GM12892 (cell line): ENCODE data around the gene PPM1H.
"Not testable (repeated sequence)": the region's sequence is repeated elsewhere in the genome, so short reads cannot be mapped to it uniquely, and the experiment has no call there.

Experiments used
- DNase-seq: peaks from one replicate; pipeline ENCODE4 v3.0.0; 2011; ENCODE audit not compliant: insufficient read length
- FAIRE-seq: peaks from 2 replicates; lab custom pipeline; 2011; peaks lifted over from hg19 to GRCh38; lab: Jason Lieb, UNC
- POLR2A ChIP-seq: IDR thresholded peaks from 2 replicates; pipeline ENCODE4 v1.6.1; 2011; ENCODE audit warnings: low read depth, low read length, control low read depth
- POLR2AphosphoS5 ChIP-seq: IDR thresholded peaks from 2 replicates; pipeline ENCODE4 v1.6.1; 2011; ENCODE audit warnings: low read depth, low read length, control low read depth
- TAF1 ChIP-seq: IDR thresholded peaks from 2 replicates; pipeline ENCODE4 v1.6.1; 2011; ENCODE audit warnings: low read depth, mild to moderate bottlenecking, control low read depth, low read length, borderline replicate concordance

The PPM1H gene

GRCh38 chr12:62839869-62840660 is 94.9 kb downstream of the PPM1H start:
- DNase-seq (no peak), FAIRE-seq (no peak)
- no peak for TF ChIP-seq TAF1
- TF ChIP-seq POLR2AphosphoS5 = no peak
- no peak for TF ChIP-seq POLR2A

GRCh38 chr12:62834971-62835547 is 99.9 kb downstream of the PPM1H start:
- DNase-seq (no peak), FAIRE-seq (peak; percentile 53)
- no peak for TF ChIP-seq TAF1
- TF ChIP-seq POLR2A = no peak
- no peak for TF ChIP-seq POLR2AphosphoS5

DNA sequence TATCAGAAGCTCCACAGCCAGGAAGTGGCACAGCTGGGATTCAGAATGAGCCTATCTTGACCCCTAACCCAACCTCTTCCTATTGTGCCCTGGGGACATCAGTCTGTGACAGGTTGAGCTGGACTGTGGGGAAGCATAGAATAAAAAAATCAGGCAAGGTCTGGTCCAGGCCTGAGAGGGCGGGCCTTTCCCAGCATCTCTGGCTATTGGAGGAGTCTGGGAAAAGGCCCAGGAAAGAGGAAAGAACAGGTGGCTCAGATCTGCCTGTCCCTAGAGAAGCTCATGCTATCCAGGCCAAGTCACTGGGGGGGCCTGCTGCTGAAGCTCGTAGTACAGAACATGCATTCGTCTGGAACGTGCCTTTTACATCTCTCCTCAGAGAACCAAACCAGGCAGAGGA is 100.5 kb downstream of the PPM1H start:
- FAIRE-seq (no peak), DNase-seq (no peak)
- no peak for TF ChIP-seq TAF1
- no peak for TF ChIP-seq POLR2AphosphoS5
- no peak for TF ChIP-seq POLR2A

GRCh38 chr12:62833634-62834033 is 101.3 kb downstream of the PPM1H start:
- DNase-seq (no peak), FAIRE-seq (no peak)
- TF ChIP-seq POLR2A (no peak), POLR2AphosphoS5 (no peak), TAF1 (no peak)

- no peak for FAIRE-seq
- TF ChIP-seq POLR2AphosphoS5 (no peak), TAF1 (no peak), POLR2A (no peak)
These were observed 102.4 kb downstream of the PPM1H start for GRCh38 chr12:62832558-62832957.

DNA sequence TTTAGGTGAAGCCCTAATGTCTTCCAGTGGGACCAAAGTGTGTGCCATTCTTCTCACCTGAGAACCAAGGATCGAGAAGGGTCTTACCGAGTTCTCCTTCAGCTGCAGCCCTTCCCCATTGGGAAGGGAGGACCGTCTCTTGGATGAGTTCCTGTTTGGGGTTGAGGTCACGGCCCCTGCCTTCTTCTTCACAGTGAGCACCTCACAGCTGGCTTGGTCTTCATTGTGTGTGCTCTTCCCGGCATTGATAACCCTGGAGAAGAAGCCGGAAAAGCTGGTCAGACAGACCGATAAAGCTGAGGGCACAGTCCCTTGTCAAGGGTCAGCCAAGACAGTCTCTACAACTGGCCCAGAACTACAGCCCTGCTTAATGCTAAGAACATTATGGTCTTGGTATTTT is 102.9 kb downstream of the PPM1H start:
- no peak for FAIRE-seq
- DNase-seq = no peak
- TF ChIP-seq POLR2AphosphoS5 (no peak), POLR2A (no peak), TAF1 (no peak)

More at GRCh38 chr12:62832558-62832957, 102.4 kb downstream of the PPM1H start:
- no peak for DNase-seq

DNA sequence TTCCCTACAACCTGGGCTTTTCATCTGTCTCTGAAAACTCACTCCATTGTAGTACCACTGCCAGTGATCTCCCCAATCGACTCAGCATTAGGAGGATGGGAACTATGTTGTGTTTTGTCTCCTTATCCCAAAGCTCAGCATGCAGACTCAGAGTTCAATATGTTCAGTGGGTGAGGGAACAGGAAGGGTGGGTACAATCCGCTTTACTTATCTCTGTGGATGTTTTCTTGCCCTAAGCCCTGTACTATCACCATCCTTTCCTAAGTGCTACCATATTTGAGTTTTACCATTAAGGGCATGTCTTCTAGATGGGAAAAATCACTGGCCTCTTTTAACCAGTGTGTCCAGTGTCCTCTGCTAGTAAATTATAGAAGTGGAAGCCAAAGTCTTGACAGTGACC is 107.1 kb downstream of the PPM1H start:
- no peak for FAIRE-seq
- no peak for DNase-seq
- no peak for TF ChIP-seq TAF1

GRCh38 chr12:62827042-62827441 is 107.9 kb downstream of the PPM1H start:
- no peak for TF ChIP-seq POLR2A
- FAIRE-seq = no peak
- DNase-seq = no peak

DNA sequence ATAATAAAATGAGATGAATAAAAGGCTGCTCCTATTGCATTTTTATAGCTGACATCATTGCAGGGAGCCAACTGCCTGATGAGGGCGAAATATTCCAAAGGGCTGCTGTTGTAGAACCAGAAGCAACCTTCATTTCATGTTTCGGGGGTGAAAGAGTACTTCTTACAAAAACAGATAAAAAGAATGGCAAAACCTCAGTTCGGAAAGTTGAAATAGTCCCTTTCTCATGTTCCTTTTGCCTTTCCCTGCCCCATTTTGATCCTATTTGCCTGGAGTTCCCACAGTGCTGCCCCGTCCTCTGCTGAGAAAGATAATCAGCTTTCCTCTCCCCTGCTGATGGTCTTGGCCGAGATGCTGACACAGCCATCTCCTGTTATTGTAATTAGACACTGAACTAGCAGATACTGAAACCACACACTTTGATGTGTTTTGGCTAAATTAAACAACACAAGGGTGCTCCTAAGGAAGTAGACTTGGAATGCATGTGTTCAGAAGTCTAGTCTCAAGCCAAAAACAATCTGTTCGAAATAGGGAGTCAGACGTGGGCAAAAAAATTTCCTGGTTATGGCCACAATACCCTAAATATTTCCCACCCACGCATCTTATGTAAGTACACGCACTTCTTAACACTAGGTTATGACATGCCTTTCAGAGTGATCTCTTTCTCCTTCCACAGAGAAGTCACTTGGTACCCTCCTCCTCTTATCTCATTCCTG is 117.2 kb downstream of the PPM1H start:
- DNase-seq (no peak), FAIRE-seq (no peak)
- TF ChIP-seq POLR2A (no peak), TAF1 (no peak), POLR2AphosphoS5 (no peak)

DNA sequence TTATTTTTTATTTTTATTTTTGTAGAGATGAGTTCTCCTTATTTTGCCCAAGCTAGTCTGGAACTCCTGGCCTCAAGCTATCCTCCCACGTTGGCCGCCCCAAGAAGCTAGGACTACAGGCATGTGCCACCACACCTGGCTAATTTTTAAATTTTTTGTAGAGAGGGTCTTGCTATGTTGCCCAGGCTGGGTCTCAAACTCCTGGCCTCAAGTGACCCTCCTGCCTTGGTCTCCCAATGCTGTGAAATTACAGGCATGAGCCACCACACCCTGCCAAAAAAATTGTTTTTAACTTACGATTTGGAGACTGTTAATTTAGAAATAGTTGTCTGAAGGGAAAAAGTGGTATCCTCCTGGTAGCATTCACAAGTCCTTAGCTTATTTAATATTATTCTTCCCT is 120.7 kb downstream of the PPM1H start:
- FAIRE-seq (no peak), DNase-seq (no peak)
- TF ChIP-seq TAF1 = no peak

DNA sequence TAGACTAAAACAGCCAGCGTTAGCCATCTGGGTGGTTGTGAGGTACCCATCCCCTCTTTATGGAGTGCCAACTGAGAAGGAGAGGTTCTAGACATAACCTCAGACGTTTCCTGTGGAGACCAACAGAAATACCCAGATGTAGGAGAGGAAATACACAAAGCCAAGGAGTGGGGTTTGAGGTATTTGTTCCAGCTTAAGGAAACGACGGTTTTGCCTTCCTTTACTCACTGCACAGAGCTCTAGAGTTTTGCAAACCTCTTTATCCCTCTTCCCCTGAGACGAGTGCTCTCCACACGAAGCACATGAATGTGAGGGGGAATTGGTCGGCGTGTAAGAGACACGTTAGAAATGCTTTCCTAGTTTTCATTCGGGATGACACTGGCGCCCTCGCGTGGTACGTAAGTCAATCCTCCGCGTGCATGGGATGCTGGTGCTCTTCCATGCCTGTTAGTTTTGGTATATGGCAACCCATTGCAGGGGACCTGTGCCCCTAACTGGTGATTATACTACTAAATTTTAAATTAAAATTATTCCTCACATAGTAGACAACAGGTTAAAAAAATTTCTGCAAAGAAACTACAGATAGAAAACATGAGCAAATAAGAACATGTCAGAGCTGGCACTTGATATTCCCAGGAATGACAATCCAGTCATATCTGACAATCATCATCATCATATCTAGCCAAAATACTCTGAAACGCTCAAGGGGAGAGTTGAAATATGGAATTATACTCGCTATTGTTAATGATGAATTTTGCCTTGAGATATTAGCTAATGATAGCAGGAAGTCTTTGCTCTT is 121.7 kb downstream of the PPM1H start:
- FAIRE-seq = peak; percentile 89
- TF ChIP-seq TAF1 (no peak), POLR2A (no peak), POLR2AphosphoS5 (no peak)
- no peak for DNase-seq

DNA sequence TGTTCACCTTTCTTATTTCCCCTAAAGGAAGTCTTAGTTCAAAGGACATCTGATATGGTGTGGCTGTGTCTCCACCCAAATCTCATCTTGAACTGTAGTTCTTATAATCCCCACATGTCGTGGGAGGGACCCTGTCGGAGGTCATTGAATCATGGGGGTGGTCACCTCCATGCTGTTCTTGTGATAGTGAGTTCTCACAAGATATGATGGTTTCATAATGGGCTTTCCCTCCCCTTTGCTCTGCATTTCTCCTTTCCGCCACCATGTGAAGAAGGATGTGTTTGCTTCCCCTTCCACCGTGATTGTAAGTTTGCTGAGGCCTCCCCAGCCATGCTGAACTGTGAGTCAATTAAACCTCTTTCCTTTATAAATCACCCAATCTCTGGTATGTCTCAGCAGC is 123.5 kb downstream of the PPM1H start:
- not testable (repeated sequence) for FAIRE-seq, DNase-seq
